Breast epithelium (tissue), 4 donors: ENCODE measurements around the gene NRXN3. TPM values are rescaled to one million over a fixed set of nuclear protein-coding genes. Genes with fewer than 3 reads are reported as not detected.

ENCODE experiments used
- DNase-seq, 2 donors: peaks; one replicate each; pipeline ENCODE4 v3.0.0-alpha.2; 2019; ENCODE audit warnings: low spot score in 2 of 2
- H3K27ac ChIP-seq, 2 donors: fragments of 200-600 bp; sonication (generic) in 1 of 2; one replicate each; pipeline ENCODE4 v1.5.1; 2016 to 2019; ENCODE audit warnings: mild to moderate bottlenecking in 1 of 2
- H3K27me3 ChIP-seq, 2 donors: fragments of 200-600 bp; sonication (generic) in 1 of 2; one replicate each; pipeline versions ENCODE4 v1.5.1 to v1.6.0; 2017 to 2019; ENCODE audit warnings: control low read depth in 1 of 2, mild to moderate bottlenecking in 1 of 2
- H3K36me3 ChIP-seq: fragments of 200-600 bp; one replicate; pipeline ENCODE4 v1.5.1; 2019
- H3K4me1 ChIP-seq, 2 donors: fragments of 200-600 bp; sonication (generic); one replicate each; pipeline ENCODE4 v1.5.1; 2016 to 2019; ENCODE audit warnings: control low read depth in 1 of 2
- H3K4me3 ChIP-seq, 3 donors: fragments of 200-600 bp; sonication (generic); 1 replicate in 2 of 3; 2 replicates in 1 of 3; pipeline ENCODE4 v1.5.1; 2016 to 2019; ENCODE audit warnings: mild to moderate bottlenecking in 3 of 3, moderate library complexity in 2 of 3
- H3K9me3 ChIP-seq, 2 donors: fragments of 200-600 bp; sonication (generic) in 1 of 2; one replicate each; pipeline ENCODE4 v1.5.1; 2016 to 2019; ENCODE audit warnings: control low read depth in 1 of 2
- CTCF ChIP-seq, 3 donors: fragments of 450-650 bp; IDR thresholded peaks; one replicate each; pipeline ENCODE4 v1.5.1; 2016 to 2017; ENCODE audit warnings: antibody characterized with exemption in 3 of 3, mild to moderate bottlenecking in 3 of 3, moderate library complexity in 3 of 3
- POLR2A ChIP-seq: fragments of 450-650 bp; IDR thresholded peaks from one replicate; pipeline ENCODE4 v1.6.1; 2016; ENCODE audit warnings: antibody characterized with exemption, mild to moderate bottlenecking, moderate library complexity
- POLR2AphosphoS5 ChIP-seq, 3 donors: sonication (generic); formaldehyde crosslinking; IDR thresholded peaks; one replicate each; pipeline ENCODE4 v1.6.1; 2017; ENCODE audit warnings: antibody characterized with exemption in 3 of 3
- intact Hi-C: fragments of 100-400 bp; cut with DNase I; formaldehyde crosslinking; loops from one replicate; pipeline ENCODE4 v1.15.1; 2023; ENCODE audit warnings: low total_unique reads
- total RNA-seq, 3 donors: library from RNA; depleted of rRNA; stranded (reverse); fragments of >200 nt; gene quantifications; one replicate each; pipeline ENCODE4 v1.1.0, GENCODE V29; 2016

Gene NRXN3
- total RNA-seq, 3 donors from 2014 or later = 2.9 to 3.6 (median 3.5) TPM

DNA sequence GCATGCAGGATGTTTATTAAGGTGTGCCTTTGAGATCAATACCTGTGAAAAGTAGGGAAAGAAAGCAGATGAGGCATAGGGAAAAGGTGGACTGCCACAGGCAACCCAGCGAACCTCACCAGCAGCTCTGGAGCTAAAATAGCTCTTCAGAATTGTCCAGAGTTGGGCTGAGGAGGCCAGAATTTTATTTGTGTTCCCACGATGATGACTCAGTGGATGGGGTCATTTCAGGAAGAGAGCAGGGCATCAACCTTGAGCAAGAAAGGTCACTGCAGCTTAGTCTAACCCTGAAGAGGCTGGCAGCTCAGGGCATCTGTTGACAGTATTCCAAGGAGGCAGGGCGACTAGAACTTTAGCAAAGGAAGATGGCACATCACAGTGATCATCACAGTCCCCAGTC is 1345.0 kb downstream of the NRXN3 start:
- Histone ChIP-seq H3K4me1 (no peaks in the 10 kb centered on the region), H3K27me3 (no peaks in the 10 kb centered on the region), H3K36me3 (no peaks in the 10 kb centered on the region), H3K9me3 (no peaks in the 10 kb centered on the region), H3K27ac (no peak overlapping the region), H3K4me3 (no peak overlapping the region)
- intact Hi-C loops = no loop called here
- no peak for DNase-seq
- TF ChIP-seq POLR2A (no peak), POLR2AphosphoS5 (IDR thresholded peaks at IDR 0.05) (no peak), CTCF (IDR thresholded peaks at IDR 0.05) (no peak)

DNA sequence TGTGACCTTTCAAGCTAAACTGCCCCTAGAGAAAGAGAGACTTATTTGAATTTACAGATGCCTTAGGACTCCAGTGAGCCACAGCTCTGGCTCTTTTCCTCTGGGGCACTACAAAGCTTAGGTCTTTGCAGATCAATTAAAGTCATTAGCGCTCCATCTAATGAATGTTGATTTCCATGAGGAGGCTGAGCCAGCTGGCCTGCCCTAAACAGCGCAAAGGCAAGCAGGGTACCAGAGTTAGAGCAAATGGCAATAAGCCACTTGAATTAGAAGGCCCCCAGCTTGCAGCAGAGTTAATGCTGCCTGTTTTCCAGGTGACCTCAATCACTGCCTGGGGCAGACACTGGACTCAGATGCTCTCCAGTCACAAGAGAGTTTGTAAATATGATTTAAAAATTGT is 1345.8 kb downstream of the NRXN3 start:
- no peaks in the 10 kb centered on the region for H3K4me1 ChIP-seq
- TF ChIP-seq POLR2AphosphoS5 (IDR thresholded peaks at IDR 0.05) (no peak), POLR2A (no peak), CTCF (IDR thresholded peaks at IDR 0.05) (no peak)
- H3K4me3 ChIP-seq = no peak overlapping the region
- H3K9me3 ChIP-seq = no peaks in the 10 kb centered on the region
- DNase-seq = no peak
- no peaks in the 10 kb centered on the region for H3K27me3 ChIP-seq
- H3K36me3 ChIP-seq = no peaks in the 10 kb centered on the region
- intact Hi-C loops = no loop called here
- H3K27ac ChIP-seq = no peak overlapping the region

DNA sequence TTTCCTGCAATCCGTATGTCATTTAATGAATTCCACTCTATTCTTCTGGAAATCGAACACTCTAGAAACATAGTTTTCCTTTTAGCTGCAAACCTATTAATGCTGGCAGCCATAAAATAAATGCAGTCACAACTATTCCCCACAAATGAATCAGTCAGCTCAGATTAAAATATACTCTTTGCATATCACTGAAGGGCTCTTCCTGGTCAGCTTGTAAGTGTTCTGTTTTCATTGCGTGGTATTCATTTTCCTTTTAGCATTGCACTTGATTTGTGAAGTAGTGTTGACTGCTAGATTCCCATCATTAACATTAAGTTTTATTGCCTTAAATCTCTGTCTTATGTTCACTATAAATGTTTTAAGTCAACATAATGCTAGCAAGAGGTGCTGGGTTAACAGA is 1355.2 kb downstream of the NRXN3 start:
- no peak for TF ChIP-seq POLR2A
- TF ChIP-seq POLR2AphosphoS5 (IDR thresholded peaks at IDR 0.05) = no peak
- no peak for TF ChIP-seq CTCF (IDR thresholded peaks at IDR 0.05)
- Histone ChIP-seq H3K4me3 (no peak overlapping the region), H3K4me1 (no peaks in the 10 kb centered on the region), H3K36me3 (no peaks in the 10 kb centered on the region), H3K27ac (no peak overlapping the region), H3K9me3 (no peaks in the 10 kb centered on the region), H3K27me3 (no peaks in the 10 kb centered on the region)
- no peak for DNase-seq
- intact Hi-C loops = no loop called here

DNA sequence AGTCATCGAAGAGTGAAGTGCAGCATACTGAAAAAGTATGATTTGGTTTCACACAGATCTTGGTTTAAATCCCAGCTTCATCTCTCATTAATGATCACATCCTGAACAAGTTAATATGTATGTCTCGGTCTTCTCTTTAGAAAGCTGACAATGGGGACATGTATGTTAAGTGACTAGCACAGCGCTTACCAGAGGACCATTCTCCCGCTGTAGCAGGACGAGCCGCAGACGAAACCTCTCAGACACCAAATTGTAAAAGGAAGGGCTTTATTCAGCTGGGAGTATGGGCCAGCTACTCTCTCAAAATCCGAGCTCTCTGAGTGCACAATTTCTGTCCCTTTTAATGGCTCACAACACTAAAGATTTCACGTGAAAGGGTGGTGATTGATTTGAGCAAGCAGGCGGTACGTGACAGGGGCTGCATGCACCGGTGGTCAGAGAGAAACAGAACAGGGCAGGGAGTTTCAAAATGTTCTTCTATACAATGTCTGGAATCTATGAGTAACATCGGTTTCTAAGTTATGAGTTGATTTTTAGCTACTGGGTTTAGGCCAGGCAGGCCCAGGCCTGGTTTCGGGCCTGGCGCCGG is 1358.7 kb downstream of the NRXN3 start:
- no peak for DNase-seq
- no peak overlapping the region for H3K27ac ChIP-seq
- intact Hi-C loops = no loop called here
- TF ChIP-seq CTCF (IDR thresholded peaks at IDR 0.05) (no peak), POLR2A (no peak), POLR2AphosphoS5 (IDR thresholded peaks at IDR 0.05) (no peak)
- no peak overlapping the region for H3K4me3 ChIP-seq
- H3K36me3 ChIP-seq = no peaks in the 10 kb centered on the region
- H3K9me3 ChIP-seq = no peaks in the 10 kb centered on the region
- H3K27me3 ChIP-seq = no peaks in the 10 kb centered on the region
- no peaks in the 10 kb centered on the region for H3K4me1 ChIP-seq

DNA sequence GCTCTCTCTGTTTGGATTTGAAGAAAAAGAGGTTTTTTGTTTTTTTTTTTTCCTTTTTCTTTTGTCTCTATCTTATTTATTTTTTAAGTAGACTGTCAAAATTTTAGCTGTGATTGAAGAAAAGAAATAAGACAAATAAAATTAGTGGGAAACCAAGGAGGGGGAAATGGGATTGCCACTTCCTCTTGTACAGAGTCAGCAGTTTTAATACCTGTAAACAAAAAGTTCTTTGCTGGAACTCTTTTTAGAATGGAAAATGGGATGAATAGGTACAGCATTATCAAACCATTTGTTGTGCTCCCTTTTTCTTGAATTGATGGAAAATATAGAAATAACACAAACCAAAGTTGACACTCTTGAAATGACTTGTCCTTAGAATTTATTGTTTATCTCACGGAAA is 1360.4 kb downstream of the NRXN3 start:
- intact Hi-C loops = loop anchor here (1.0 kb wide), 1 partner anchor 10 kb away; no protein-coding TSS in a partner anchor
- Histone ChIP-seq H3K27me3 (no peaks in the 10 kb centered on the region), H3K9me3 (no peaks in the 10 kb centered on the region), H3K27ac (no peak overlapping the region), H3K4me1 (no peaks in the 10 kb centered on the region), H3K4me3 (no peak overlapping the region), H3K36me3 (no peaks in the 10 kb centered on the region)
- TF ChIP-seq CTCF (IDR thresholded peaks at IDR 0.05) (no peak), POLR2A (no peak), POLR2AphosphoS5 (IDR thresholded peaks at IDR 0.05) (no peak)
- DNase-seq = no peak
